Sigmoid colon (tissue), 4 donors: ENCODE measurements around the gene GABARAPL2.

Source experiments
- CTCF ChIP-seq, 4 experiments: fragments of 450-650 bp in 3 of 4; fragments of 200-600 bp in 1 of 4; IDR thresholded peaks; one replicate each; pipeline ENCODE4 v1.5.1; 2016 to 2019; ENCODE audit warnings: antibody characterized with exemption in 4 of 4, mild to moderate bottlenecking in 3 of 4, moderate library complexity in 2 of 4
- EP300 ChIP-seq, 4 donors: sonication (generic); formaldehyde crosslinking; IDR thresholded peaks; one replicate each; pipeline ENCODE4 v1.6.1; 2017; ENCODE audit warnings: antibody characterized with exemption in 4 of 4
- POLR2A ChIP-seq, 2 donors: fragments of 450-650 bp; IDR thresholded peaks; one replicate each; pipeline ENCODE4 v1.6.1; 2016; ENCODE audit warnings: antibody characterized with exemption in 2 of 2, mild to moderate bottlenecking in 2 of 2, moderate library complexity in 2 of 2
- POLR2AphosphoS5 ChIP-seq, 4 donors: sonication (generic); formaldehyde crosslinking; IDR thresholded peaks; one replicate each; pipeline ENCODE4 v1.6.1; 2017; ENCODE audit warnings: antibody characterized with exemption in 4 of 4

GRCh38 chr16:75606507-75606906 is 40.3 kb downstream of the GABARAPL2 start:
- TF ChIP-seq CTCF (IDR thresholded peaks at IDR 0.05) (no peak), EP300 (IDR thresholded peaks at IDR 0.05) (no peak), POLR2AphosphoS5 (IDR thresholded peaks at IDR 0.05) (no peak), POLR2A (IDR thresholded peaks at IDR 0.05) (no peak)
